Activated T-cell treated with anti-CD3 and anti-CD28 coated beads, Interleukin-2, amount 50 U/mL, for 72 hours (primary cell): ENCODE data around the gene SETD2. TPM values are rescaled to one million over a fixed set of nuclear protein-coding genes. Genes with fewer than 3 reads are reported as not detected.
A peak's percentile ranks its signal among the peaks of the same experiment; 100 is the strongest.

Experiments
- ATAC-seq, 2 donors: fragments of 150-1000 bp; cut with Tn5 transposase; replicated peaks in 1 of 2; 2 replicates each; pipeline ENCODE4 v1.10.0; 2021; ENCODE audit warnings: moderate library complexity in 2 of 2, mild to moderate bottlenecking in 1 of 2
- DNase-seq, 2 donors: peaks; one replicate each; pipeline ENCODE4 v3.0.0; 2021 to 2022; ENCODE audit warnings: mixed read lengths in 1 of 2
- H3K27ac Mint-ChIP-seq: one replicate; pipeline ENCODE4 v1.8.0; 2022; ENCODE audit warnings: mild to moderate bottlenecking, moderate library complexity, mixed read lengths
- H3K27me3 Mint-ChIP-seq: one replicate; pipeline ENCODE4 v1.8.0; 2022; ENCODE audit warnings: low read depth, mixed read lengths
- H3K36me3 Mint-ChIP-seq, 2 donors: one replicate each; pipeline ENCODE4 v1.8.0; 2022; ENCODE audit warnings: mixed read lengths in 2 of 2, mild to moderate bottlenecking in 1 of 2; ENCODE audit not compliant: insufficient read depth in 2 of 2
- H3K4me1 Mint-ChIP-seq: one replicate; pipeline ENCODE4 v1.8.0; 2022; ENCODE audit warnings: low read depth, mixed read lengths
- H3K4me3 Mint-ChIP-seq, 2 donors: one replicate each; pipeline ENCODE4 v1.8.0; 2022; ENCODE audit warnings: mild to moderate bottlenecking in 2 of 2, mixed read lengths in 2 of 2, moderate library complexity in 2 of 2
- H3K9me3 Mint-ChIP-seq, 2 donors: one replicate each; pipeline ENCODE4 v1.8.0; 2022; ENCODE audit warnings: mixed read lengths in 2 of 2
- total RNA-seq, 2 donors: library from RNA; stranded (reverse); gene quantifications; one replicate each; pipeline ENCODE4 v1.2.3, GENCODE V29; 2022

Gene SETD2
- total RNA-seq, 2 donors from 2014 or later = 42.9 to 48.7 TPM

DNA sequence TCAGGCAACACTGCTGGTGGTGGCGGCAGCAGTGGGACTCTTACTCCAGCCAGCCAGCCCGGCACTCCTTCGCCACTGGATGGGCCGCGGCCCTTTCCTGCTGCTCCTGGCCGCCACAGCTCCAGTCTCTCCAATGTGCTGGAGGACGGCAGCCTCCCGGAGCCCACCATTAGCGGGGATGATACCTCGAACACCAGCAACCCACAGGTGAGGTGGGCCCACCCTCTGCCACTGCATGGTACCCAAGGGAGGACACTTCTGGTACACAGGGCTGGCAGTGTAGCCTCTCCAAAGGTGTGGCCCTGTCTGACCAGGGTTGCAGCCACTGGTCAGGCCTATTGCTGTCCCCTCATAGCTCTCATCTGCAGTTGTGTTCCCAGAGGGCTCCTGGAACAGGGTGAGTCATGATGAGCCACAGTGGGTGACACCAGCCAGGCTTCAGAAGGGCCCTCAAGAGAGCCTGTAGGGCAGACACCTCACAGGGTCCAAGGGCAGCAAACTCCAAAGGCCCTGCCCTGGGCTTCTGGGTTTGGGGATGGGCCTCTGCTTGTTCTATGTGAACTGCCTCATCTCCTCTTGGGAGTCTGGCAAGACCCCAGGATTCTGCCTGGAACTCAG, 163.6 kb downstream of the SETD2 start:
- ATAC-seq (peak; percentile 26 to 63), DNase-seq (no peak)
- peaks cover 15% of the 10 kb centered on the region for H3K4me1 Mint-ChIP-seq
- peaks cover 4 to 5% of the 10 kb centered on the region in 2 donors for H3K36me3 Mint-ChIP-seq
- no peak overlapping the region for H3K4me3 Mint-ChIP-seq
- H3K27ac Mint-ChIP-seq = no peak overlapping the region
- H3K27me3 Mint-ChIP-seq = no peaks in the 10 kb centered on the region
- H3K9me3 Mint-ChIP-seq = no peaks in the 10 kb centered on the region

DNA sequence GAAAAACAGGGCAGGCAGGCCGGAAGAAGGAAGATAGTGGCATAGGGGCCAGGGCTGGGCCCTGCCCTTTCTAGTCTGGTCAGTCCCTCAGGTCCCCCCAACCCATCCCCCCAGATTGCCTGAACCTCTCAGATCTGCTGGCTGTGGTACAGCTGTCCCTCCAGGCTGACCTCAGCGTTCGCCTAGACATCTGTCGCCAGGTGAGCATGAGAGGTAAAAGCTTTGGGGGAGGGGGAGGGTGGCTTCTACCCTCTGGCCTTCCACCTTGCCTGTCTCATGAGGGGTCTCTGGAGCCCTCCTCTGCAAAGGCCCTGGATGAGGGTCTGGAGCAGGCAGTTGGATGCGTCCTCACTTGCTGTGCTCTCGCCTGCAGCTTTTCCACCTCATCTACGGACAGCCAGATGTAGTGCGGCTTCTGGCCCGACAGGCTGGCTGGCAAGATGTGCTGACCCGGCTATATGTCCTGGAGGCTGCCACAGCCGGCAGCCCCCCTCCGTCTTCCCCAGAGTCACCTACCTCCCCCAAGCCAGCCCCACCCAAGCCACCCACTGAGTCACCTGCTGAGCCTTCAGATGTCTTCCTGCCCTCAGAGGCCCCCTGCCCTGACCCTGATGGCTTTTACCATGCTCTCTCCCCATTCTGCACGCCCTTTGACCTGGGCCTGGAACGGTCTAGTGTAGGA, 164.3 kb downstream of the SETD2 start:
- no peak overlapping the region for H3K4me3 Mint-ChIP-seq
- H3K4me1 Mint-ChIP-seq = peaks cover 15% of the 10 kb centered on the region
- no peak overlapping the region for H3K27ac Mint-ChIP-seq
- H3K27me3 Mint-ChIP-seq = no peaks in the 10 kb centered on the region
- peaks cover 4 to 5% of the 10 kb centered on the region in 2 donors for H3K36me3 Mint-ChIP-seq
- ATAC-seq (no peak), DNase-seq (no peak)
- H3K9me3 Mint-ChIP-seq = no peaks in the 10 kb centered on the region

DNA sequence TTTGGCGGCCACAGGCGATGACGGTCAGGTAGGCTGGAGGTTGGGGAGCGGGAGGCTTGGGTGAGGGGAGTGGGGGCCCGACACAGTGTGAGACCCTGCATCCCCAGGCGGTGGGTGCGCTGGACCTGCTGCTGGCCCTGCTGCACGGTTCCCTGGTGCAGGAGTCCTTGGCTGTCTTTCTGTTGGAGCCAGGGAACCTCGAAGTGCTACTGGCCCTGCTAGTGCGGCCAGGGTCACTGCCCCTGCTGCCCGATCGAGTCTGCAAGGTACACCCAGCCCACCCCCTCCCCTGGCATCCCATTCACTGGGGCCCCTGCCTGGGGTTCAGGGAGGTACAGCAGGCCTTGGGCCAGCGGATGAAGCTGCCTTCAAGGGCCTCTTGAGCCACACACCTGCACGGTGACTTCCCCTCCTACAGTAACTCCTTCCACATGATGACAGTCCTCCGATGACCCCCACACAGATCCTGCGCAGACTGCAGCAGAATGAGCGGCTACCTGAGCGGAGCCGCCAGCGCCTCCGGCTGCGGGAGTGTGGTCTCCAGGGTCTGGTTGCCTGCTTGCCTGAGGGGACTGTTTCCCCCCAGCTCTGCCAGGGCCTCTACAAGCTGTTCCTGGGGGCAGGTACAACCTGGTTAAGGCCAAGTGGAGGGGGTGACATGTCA, 164.9 kb downstream of the SETD2 start:
- peaks cover 15% of the 10 kb centered on the region for H3K4me1 Mint-ChIP-seq
- no peaks in the 10 kb centered on the region for H3K9me3 Mint-ChIP-seq
- DNase-seq (no peak), ATAC-seq (peak in 1 of 2 donors; percentile 4)
- no peak overlapping the region for H3K4me3 Mint-ChIP-seq
- H3K27ac Mint-ChIP-seq = no peak overlapping the region
- H3K27me3 Mint-ChIP-seq = no peaks in the 10 kb centered on the region
- peaks cover 4 to 5% of the 10 kb centered on the region in 2 donors for H3K36me3 Mint-ChIP-seq

DNA sequence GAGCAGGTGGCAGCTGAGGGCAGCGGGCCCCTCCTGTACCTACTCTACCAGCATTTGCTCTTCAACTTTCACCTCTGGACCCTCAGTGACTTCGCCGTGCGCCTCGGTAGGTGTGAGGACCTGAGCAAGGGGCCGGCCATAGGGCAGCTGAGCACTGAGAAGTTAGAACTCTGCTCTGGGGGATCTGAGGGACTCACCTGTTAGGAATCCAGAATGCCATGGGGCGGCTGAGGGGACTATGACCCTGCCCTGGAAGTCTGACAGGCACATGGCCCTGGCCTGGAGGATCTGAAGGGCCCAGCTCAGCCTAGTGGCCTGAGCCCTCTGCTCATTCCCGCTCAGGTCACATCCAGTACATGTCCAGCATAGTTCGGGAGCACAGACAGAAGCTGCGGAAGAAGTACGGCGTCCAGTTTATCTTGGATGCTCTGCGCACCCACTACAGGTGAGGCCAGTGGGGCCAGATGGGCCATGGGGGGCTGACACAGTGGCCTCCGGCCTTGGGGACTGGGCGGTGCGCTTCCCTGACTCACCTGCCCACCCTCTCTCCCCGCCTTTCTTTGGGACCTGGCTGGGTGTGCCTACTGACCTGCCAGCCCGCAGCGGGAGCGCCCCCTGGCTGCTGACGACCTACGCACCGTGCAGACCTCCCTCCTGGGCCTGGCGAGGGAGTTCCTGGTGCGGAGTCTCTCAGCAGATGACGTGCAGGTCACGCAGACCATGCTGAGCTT, 165.6 kb downstream of the SETD2 start:
- H3K9me3 Mint-ChIP-seq = no peaks in the 10 kb centered on the region
- peaks cover 2 to 4% of the 10 kb centered on the region in 2 donors for H3K36me3 Mint-ChIP-seq
- DNase-seq = peak; percentile 76 to 78
- no peak overlapping the region for H3K4me3 Mint-ChIP-seq
- ATAC-seq = peak; percentile 68 to 70
- no peaks in the 10 kb centered on the region for H3K27me3 Mint-ChIP-seq
- H3K4me1 Mint-ChIP-seq = peaks cover 15% of the 10 kb centered on the region
- H3K27ac Mint-ChIP-seq = no peak overlapping the region

- no peak overlapping the region for H3K27ac Mint-ChIP-seq
- H3K9me3 Mint-ChIP-seq = no peaks in the 10 kb centered on the region
- no peak for ATAC-seq
- no peak for DNase-seq
- no peaks in the 10 kb centered on the region for H3K27me3 Mint-ChIP-seq
- H3K4me3 Mint-ChIP-seq = no peak overlapping the region
- peaks cover 2 to 4% of the 10 kb centered on the region in 2 donors for H3K36me3 Mint-ChIP-seq
- H3K4me1 Mint-ChIP-seq = peaks cover 15% of the 10 kb centered on the region
Observed at GRCh38 chr3:46997453-46998091, 166.3 kb downstream of the SETD2 start.

GRCh38 chr3:46996689-46997452, 167.0 kb downstream of the SETD2 start:
- peak overlapping the region; percentile 10 for H3K27ac Mint-ChIP-seq
- H3K9me3 Mint-ChIP-seq = no peaks in the 10 kb centered on the region
- peaks cover 15% of the 10 kb centered on the region for H3K4me1 Mint-ChIP-seq
- H3K36me3 Mint-ChIP-seq = peaks cover 2 to 3% of the 10 kb centered on the region in 2 donors
- H3K4me3 Mint-ChIP-seq = no peak overlapping the region
- DNase-seq = no peak
- no peaks in the 10 kb centered on the region for H3K27me3 Mint-ChIP-seq
- no peak for ATAC-seq

- no peak for ATAC-seq
Observed at GRCh38 chr3:46995901-46996562, 167.9 kb downstream of the SETD2 start.

GRCh38 chr3:46994801-46995731, 168.8 kb downstream of the SETD2 start:
- ATAC-seq = no peak

More at GRCh38 chr3:46995901-46996562, 167.9 kb downstream of the SETD2 start:
- DNase-seq = no peak
- Mint-ChIP-seq H3K36me3 (peaks cover 0 to 3% of the 10 kb centered on the region in 2 donors), H3K9me3 (no peaks in the 10 kb centered on the region), H3K27ac (no peak overlapping the region), H3K4me3 (no peak overlapping the region), H3K27me3 (no peaks in the 10 kb centered on the region), H3K4me1 (peaks cover 15% of the 10 kb centered on the region)

GRCh38 chr3:46993986-46994385, 169.9 kb downstream of the SETD2 start:
- H3K27me3 Mint-ChIP-seq = no peaks in the 10 kb centered on the region
- DNase-seq (no peak), ATAC-seq (no peak)
- H3K9me3 Mint-ChIP-seq = no peaks in the 10 kb centered on the region
- peaks cover 9% of the 10 kb centered on the region for H3K4me1 Mint-ChIP-seq
- no peak overlapping the region for H3K27ac Mint-ChIP-seq
- H3K4me3 Mint-ChIP-seq = no peak overlapping the region
- H3K36me3 Mint-ChIP-seq = peaks cover 0 to 3% of the 10 kb centered on the region in 2 donors

More at GRCh38 chr3:46994801-46995731, 168.8 kb downstream of the SETD2 start:
- no peak overlapping the region for H3K27ac Mint-ChIP-seq
- peaks cover 0 to 3% of the 10 kb centered on the region in 2 donors for H3K36me3 Mint-ChIP-seq
- no peak for DNase-seq
- H3K4me3 Mint-ChIP-seq = no peak overlapping the region
- no peaks in the 10 kb centered on the region for H3K27me3 Mint-ChIP-seq
- no peaks in the 10 kb centered on the region for H3K9me3 Mint-ChIP-seq
- H3K4me1 Mint-ChIP-seq = peaks cover 10% of the 10 kb centered on the region

DNA sequence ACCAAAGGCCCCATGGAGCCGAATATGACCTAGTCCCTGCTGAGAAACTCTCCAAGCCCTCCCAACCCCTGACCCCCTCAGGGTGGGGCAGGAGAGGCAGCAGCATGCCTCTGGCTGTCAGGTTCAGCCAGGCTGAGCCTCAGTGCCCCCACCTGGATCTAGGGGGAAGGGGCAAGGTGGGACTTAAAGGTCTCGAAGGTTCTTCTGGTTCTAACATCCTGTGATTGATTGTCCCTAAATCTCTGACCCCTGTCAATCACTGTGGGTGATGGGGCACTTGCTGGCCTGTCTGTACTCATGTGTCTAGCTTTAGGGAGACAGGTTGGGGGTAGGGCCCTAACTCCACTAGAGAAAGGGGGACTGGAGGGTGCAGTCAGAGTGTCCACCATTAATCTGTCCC, 170.6 kb downstream of the SETD2 start:
- peaks cover 11% of the 10 kb centered on the region for H3K4me1 Mint-ChIP-seq
- no peak for ATAC-seq
- H3K36me3 Mint-ChIP-seq = peaks cover 0 to 3% of the 10 kb centered on the region in 2 donors
- H3K9me3 Mint-ChIP-seq = no peaks in the 10 kb centered on the region
- no peaks in the 10 kb centered on the region for H3K27me3 Mint-ChIP-seq
- DNase-seq = no peak
- no peak overlapping the region for H3K27ac Mint-ChIP-seq
- no peak overlapping the region for H3K4me3 Mint-ChIP-seq

DNA sequence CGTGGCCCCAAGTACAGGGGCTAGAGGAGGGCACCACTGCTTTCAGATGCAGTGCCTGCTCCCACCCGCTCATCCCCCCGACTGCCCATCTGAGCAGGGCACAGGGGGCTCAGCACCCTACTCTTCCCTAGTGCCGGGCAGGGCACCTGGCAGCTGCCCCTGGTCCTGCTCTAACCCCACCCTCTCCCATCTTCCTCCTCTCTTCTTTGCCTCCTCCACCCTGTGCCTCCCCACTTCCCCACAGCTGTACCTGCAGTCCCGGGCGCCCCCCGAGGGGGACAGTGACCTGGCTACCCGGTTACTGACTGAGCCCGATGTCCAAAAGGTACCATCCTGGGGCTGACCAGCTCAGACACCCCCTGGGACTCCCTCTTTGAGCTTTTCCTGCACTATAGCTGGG, 171.7 kb downstream of the SETD2 start:
- ATAC-seq (no peak), DNase-seq (no peak)
- H3K36me3 Mint-ChIP-seq = no peaks in the 10 kb centered on the region
- H3K4me1 Mint-ChIP-seq = peaks cover 17% of the 10 kb centered on the region
- H3K9me3 Mint-ChIP-seq = no peaks in the 10 kb centered on the region
- peak overlapping the region; percentile 33 for H3K27ac Mint-ChIP-seq
- no peak overlapping the region for H3K4me3 Mint-ChIP-seq
- H3K27me3 Mint-ChIP-seq = no peaks in the 10 kb centered on the region
